Measurements from ENCODE around the gene PROKR2. TPM values are rescaled to one million over a fixed set of nuclear protein-coding genes. Genes with fewer than 3 reads are reported as not detected.

The PROKR2 gene
- total and polyA plus RNA-seq, 10 of the 15 experiments (the other 5 are each of a cell fraction or from before 2014, with no cell fraction given): not detected

DNA sequence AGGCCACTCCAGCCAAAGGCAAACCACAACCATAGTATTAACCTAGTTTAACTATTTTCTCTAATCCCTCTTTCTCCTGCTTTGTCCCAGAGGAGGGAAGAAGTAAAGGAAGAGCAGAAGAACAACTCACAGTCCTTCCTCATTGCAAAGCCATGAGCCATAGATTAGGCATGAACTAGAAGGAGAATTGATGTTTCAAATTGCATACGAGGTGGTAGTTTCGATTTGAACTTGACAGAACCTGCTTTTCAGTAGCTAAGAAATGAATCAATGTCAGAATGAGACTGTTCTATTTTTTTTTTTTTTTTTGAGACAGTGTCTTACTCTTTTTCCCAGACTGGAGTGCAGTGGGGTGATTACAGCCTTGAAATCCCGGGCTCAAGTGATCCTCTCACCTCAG lies 48.3 kb downstream of the PROKR2 start:
- in situ Hi-C loops (cut with MboI): no loop called here
- Histone ChIP-seq H3K9me3 (replicated peaks; ENCODE audit: control insufficient read depth, insufficient read depth, low read length) (no peaks in the 10 kb centered on the region), H3K4me3 (no peak overlapping the region), H3K27me3 (replicated peaks in 1 of 2; ENCODE audit: control insufficient read depth in 2 of 2, insufficient read depth in 2 of 2, low read length in 1 of 2) (peaks cover 0 to 2% of the 10 kb centered on the region in 2 experiments; a peak in 1 of 4 replicates), H3K36me3 (ENCODE audit: control insufficient read depth in 2 of 2, insufficient read depth in 2 of 2, low read length in 1 of 2) (no peaks in the 10 kb centered on the region), H3K27ac (ENCODE audit: control insufficient read depth, insufficient read depth) (no peak overlapping the region), H3K4me1 (ENCODE audit: control insufficient read depth, insufficient read depth, low read length) (no peaks in the 10 kb centered on the region), H4K20me1 (ENCODE audit: control insufficient read depth, insufficient read depth) (no peaks in the 10 kb centered on the region), H3K9ac (ENCODE audit: control insufficient read depth, insufficient read depth, low read length) (no peak overlapping the region), H2AFZ (ENCODE audit: control insufficient read depth, low read depth, low read length) (no peak overlapping the region), H3K4me2 (ENCODE audit: control insufficient read depth, insufficient read depth) (no peak overlapping the region), H3K79me2 (ENCODE audit: control insufficient read depth, insufficient read depth, low read length) (no peaks in the 10 kb centered on the region)
- ChIA-PET POLR2A (interaction anchor here (0.7 kb wide), 1 partner anchor 75 kb away, joined by 3 read pairs; no protein-coding TSS in a partner anchor), SMC1A (ENCODE audit: uncharacterized antibody, unreplicated experiment) (no interaction called here), CTCF (interaction anchor here (0.8 kb wide), 1 partner anchor 44 kb away, joined by 4 read pairs; no protein-coding TSS in a partner anchor), RAD21 (ENCODE audit: unreplicated experiment) (no interaction called here)
- intact Hi-C loops (cut with micrococcal nuclease; ENCODE audit: unreplicated experiment): no loop called here
- peak; percentile 36; the same call in 2 of the 3 replicates for ATAC-seq
- TF ChIP-seq CTCF (IDR thresholded peaks at IDR 0.05 in 2 of 3, conservative IDR thresholded peaks at IDR 0.05 in 1 of 3; ENCODE audit: control insufficient read depth in 2 of 3, extremely low read depth in 1 of 3, insufficient read depth in 1 of 3, low read depth in 3 of 3, low read length in 3 of 3) (no peak), KAT2A (conservative IDR thresholded peaks at IDR 0.05; ENCODE audit: control insufficient read depth, low read depth, low read length) (no peak)
- TF ChIP-seq, protein P1, sequence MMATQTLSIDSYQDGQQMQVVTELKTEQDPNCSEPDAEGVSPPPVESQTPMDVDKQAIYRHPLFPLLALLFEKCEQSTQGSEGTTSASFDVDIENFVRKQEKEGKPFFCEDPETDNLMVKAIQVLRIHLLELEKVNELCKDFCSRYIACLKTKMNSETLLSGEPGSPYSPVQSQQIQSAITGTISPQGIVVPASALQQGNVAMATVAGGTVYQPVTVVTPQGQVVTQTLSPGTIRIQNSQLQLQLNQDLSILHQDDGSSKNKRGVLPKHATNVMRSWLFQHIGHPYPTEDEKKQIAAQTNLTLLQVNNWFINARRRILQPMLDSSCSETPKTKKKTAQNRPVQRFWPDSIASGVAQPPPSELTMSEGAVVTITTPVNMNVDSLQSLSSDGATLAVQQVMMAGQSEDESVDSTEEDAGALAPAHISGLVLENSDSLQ (IDR thresholded peaks at IDR 0.05): peak; percentile 73
- no TSS peak for BruUV-seq (replicated peaks)
- FAIRE-seq: no peak
- no peak for DNase-seq (ENCODE audit: low read depth, low spot score)
- WGBS (ENCODE audit: insufficient coverage, insufficient replicate concordance, low lambda C conversion rate, missing lambda C conversion rate): 27% methylated on average over 3 of the region's 3 CpGs

- WGBS (ENCODE audit: insufficient coverage, insufficient replicate concordance, low lambda C conversion rate, missing lambda C conversion rate): 3% methylated on average over 1 of the region's 1 CpG
- TF ChIP-seq SMAD5 (IDR thresholded peaks at IDR 0.05; ENCODE audit: low read depth) (no peak), MEF2B (IDR thresholded peaks at IDR 0.05; ENCODE audit: partially characterized antibody, poor library complexity, severe bottlenecking) (peak; percentile 55), SMC3 (IDR thresholded peaks at IDR 0.05; ENCODE audit: borderline replicate concordance, low read length) (no peak), REST (IDR thresholded peaks at IDR 0.05; ENCODE audit: low read depth, low read length) (no peak), POLR2AphosphoS5 (IDR thresholded peaks at IDR 0.05; ENCODE audit: low read length) (no peak)
Measured at GRCh38 chr20:5267092-5267491, 49.7 kb downstream of the PROKR2 start.

More at GRCh38 chr20:5267092-5267491, 49.7 kb downstream of the PROKR2 start:
- FAIRE-seq (no peak), DNase-seq (ENCODE audit: low read depth, low spot score) (no peak), ATAC-seq (peak; percentile 34; the same call in 2 of the 3 replicates)
- intact Hi-C loops (cut with micrococcal nuclease; ENCODE audit: unreplicated experiment): no loop called here
- ChIA-PET POLR2A (no interaction called here), SMC1A (ENCODE audit: uncharacterized antibody, unreplicated experiment) (no interaction called here), RAD21 (ENCODE audit: unreplicated experiment) (no interaction called here), CTCF (interaction anchor here (1.3 kb wide), 1 partner anchor 59 kb away, joined by 4 read pairs; no protein-coding TSS in a partner anchor)
- no peak overlapping the region for H3K4me3 ChIP-seq
- no peak overlapping the region for H2AFZ ChIP-seq (ENCODE audit: control insufficient read depth, low read depth, low read length)
- in situ Hi-C loops (cut with MboI): no loop called here
- H3K27ac ChIP-seq (ENCODE audit: control insufficient read depth, insufficient read depth): no peak overlapping the region
- H3K9ac ChIP-seq (ENCODE audit: control insufficient read depth, insufficient read depth, low read length): no peak overlapping the region
- no peaks in the 10 kb centered on the region for H3K36me3 ChIP-seq (ENCODE audit: control insufficient read depth in 2 of 2, insufficient read depth in 2 of 2, low read length in 1 of 2)
- H4K20me1 ChIP-seq (ENCODE audit: control insufficient read depth, insufficient read depth): no peaks in the 10 kb centered on the region
- no TSS peak for BruUV-seq (replicated peaks)
- H3K4me2 ChIP-seq (ENCODE audit: control insufficient read depth, insufficient read depth): no peak overlapping the region
- H3K4me1 ChIP-seq (ENCODE audit: control insufficient read depth, insufficient read depth, low read length): no peaks in the 10 kb centered on the region
- H3K27me3 ChIP-seq (replicated peaks in 1 of 2; ENCODE audit: control insufficient read depth in 2 of 2, insufficient read depth in 2 of 2, low read length in 1 of 2): peaks cover 0 to 2% of the 10 kb centered on the region in 2 experiments; a peak in 2 of 4 replicates
- H3K9me3 ChIP-seq (replicated peaks; ENCODE audit: control insufficient read depth, insufficient read depth, low read length): no peaks in the 10 kb centered on the region
- H3K79me2 ChIP-seq (ENCODE audit: control insufficient read depth, insufficient read depth, low read length): no peaks in the 10 kb centered on the region

Data from GM12878 (cell line).